MM.1S (cell line): ENCODE measurements around the gene MYOZ2.

ENCODE experiments used
- EZH2 ChIP-seq: fragments of 300-600 bp; sonication (generic); optimal IDR thresholded peaks from 2 replicates; pipeline ENCODE3; 2017; ENCODE audit warnings: low read depth, mild to moderate bottlenecking, antibody characterized with exemption, low read length, mixed read lengths
- EZH2phosphoT487 ChIP-seq: fragments of 300-600 bp; sonication (generic); IDR thresholded peaks from 2 replicates; pipeline ENCODE4 v1.6.1; 2018; ENCODE audit warnings: antibody characterized with exemption, low read length
- TF ChIP-seq, protein P1 (sequence below): fragments of 300-600 bp; sonication (generic); IDR thresholded peaks from 2 replicates; pipeline ENCODE4 v1.5.1; 2016; ENCODE audit warnings: antibody characterized with exemption, low read length, mixed read lengths

DNA sequence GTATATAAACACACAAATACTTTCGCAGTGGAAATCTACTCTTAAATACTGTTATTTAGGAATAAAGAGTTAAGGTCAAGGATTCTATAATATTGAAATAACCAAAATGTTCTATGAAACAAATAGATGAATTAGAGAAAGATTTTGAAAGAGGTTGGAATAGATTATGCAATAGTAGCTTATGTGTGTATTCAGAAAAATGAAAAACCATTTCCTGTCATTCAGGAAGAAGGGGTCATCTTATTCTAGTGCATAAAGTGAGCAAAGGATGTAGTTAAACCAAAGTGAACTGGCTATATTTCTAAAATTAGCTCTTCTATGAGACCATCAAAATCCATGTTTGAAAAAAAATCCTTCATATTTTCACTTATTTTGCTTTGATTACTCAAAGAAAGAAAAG is 30.0 kb upstream of the MYOZ2 start:
- TF ChIP-seq, protein P1, sequence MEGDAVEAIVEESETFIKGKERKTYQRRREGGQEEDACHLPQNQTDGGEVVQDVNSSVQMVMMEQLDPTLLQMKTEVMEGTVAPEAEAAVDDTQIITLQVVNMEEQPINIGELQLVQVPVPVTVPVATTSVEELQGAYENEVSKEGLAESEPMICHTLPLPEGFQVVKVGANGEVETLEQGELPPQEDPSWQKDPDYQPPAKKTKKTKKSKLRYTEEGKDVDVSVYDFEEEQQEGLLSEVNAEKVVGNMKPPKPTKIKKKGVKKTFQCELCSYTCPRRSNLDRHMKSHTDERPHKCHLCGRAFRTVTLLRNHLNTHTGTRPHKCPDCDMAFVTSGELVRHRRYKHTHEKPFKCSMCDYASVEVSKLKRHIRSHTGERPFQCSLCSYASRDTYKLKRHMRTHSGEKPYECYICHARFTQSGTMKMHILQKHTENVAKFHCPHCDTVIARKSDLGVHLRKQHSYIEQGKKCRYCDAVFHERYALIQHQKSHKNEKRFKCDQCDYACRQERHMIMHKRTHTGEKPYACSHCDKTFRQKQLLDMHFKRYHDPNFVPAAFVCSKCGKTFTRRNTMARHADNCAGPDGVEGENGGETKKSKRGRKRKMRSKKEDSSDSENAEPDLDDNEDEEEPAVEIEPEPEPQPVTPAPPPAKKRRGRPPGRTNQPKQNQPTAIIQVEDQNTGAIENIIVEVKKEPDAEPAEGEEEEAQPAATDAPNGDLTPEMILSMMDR: no peak
- TF ChIP-seq EZH2 (no peak), EZH2phosphoT487 (no peak)
